Astrocyte (in vitro differentiated cells and primary cell): ENCODE data around the gene NKAPL. TPM values are rescaled to one million over a fixed set of nuclear protein-coding genes. Genes with fewer than 3 reads are reported as not detected.

Experiments used
- DNase-seq: peaks from one replicate; pipeline ENCODE4 v3.0.0-alpha.2; 2010; ENCODE audit warnings: low read depth
- FAIRE-seq: peaks from 2 replicates; lab custom pipeline; 2011; peaks lifted over from hg19 to GRCh38; lab: Jason Lieb, UNC
- H2AFZ ChIP-seq: 2 replicates; pipeline ENCODE4 v1.6.0; 2012; ENCODE audit warnings: low read depth, low read length, inconsistent platforms
- H3K27ac ChIP-seq: 2 replicates; pipeline ENCODE4 v1.5.1; 2011; ENCODE audit warnings: low read depth, low read length, inconsistent platforms
- H3K27me3 ChIP-seq: 2 replicates; pipeline ENCODE4 v1.6.0; 2011; ENCODE audit warnings: low read length, inconsistent platforms; ENCODE audit not compliant: insufficient read depth
- H3K36me3 ChIP-seq: 2 replicates; pipeline ENCODE4 v1.5.1; 2011; ENCODE audit warnings: low read length, inconsistent platforms; ENCODE audit not compliant: insufficient read depth
- H3K4me1 ChIP-seq: 2 replicates; pipeline ENCODE4 v1.5.1; 2011; ENCODE audit warnings: low read length, inconsistent platforms; ENCODE audit not compliant: insufficient read depth
- H3K4me2 ChIP-seq: 2 replicates; pipeline ENCODE4 v1.6.0; 2012; ENCODE audit warnings: low read length, inconsistent platforms
- H3K4me3 ChIP-seq: 2 replicates; pipeline ENCODE4 v1.5.1; 2011; ENCODE audit warnings: low read depth, mild to moderate bottlenecking, low read length, inconsistent platforms; ENCODE audit not compliant: insufficient read depth
- H3K79me2 ChIP-seq: 2 replicates; pipeline ENCODE4 v1.6.0; 2012; ENCODE audit warnings: mild to moderate bottlenecking, low read length, inconsistent platforms; ENCODE audit not compliant: insufficient read depth
- H3K9ac ChIP-seq: 2 replicates; pipeline ENCODE4 v1.6.0; 2012; ENCODE audit warnings: mild to moderate bottlenecking, low read length, inconsistent platforms
- H3K9me3 ChIP-seq: 2 replicates; pipeline ENCODE4 v1.5.1; 2012; ENCODE audit warnings: low read depth, mild to moderate bottlenecking, low read length, inconsistent platforms; ENCODE audit not compliant: insufficient read depth
- H4K20me1 ChIP-seq: 2 replicates; pipeline ENCODE4 v1.6.0; 2012; ENCODE audit warnings: low read length, inconsistent platforms; ENCODE audit not compliant: insufficient read depth
- H3K27ac Mint-ChIP-seq: one replicate; pipeline ENCODE4 v1.8.0; 2021; ENCODE audit warnings: mild to moderate bottlenecking, mixed read lengths; ENCODE audit not compliant: unreplicated experiment
- H3K27me3 Mint-ChIP-seq: one replicate; pipeline ENCODE4 v1.8.0; 2021; ENCODE audit warnings: low read depth, mixed read lengths; ENCODE audit not compliant: unreplicated experiment
- H3K36me3 Mint-ChIP-seq: one replicate; pipeline ENCODE4 v1.8.0; 2021; ENCODE audit warnings: low read depth, mixed read lengths; ENCODE audit not compliant: unreplicated experiment
- H3K4me1 Mint-ChIP-seq: one replicate; pipeline ENCODE4 v1.8.0; 2021; ENCODE audit warnings: low read depth, mixed read lengths; ENCODE audit not compliant: unreplicated experiment
- H3K4me3 Mint-ChIP-seq: one replicate; pipeline ENCODE4 v1.8.0; 2021; ENCODE audit warnings: mild to moderate bottlenecking, moderate library complexity, mixed read lengths; ENCODE audit not compliant: unreplicated experiment
- H3K9me3 Mint-ChIP-seq: one replicate; pipeline ENCODE4 v1.8.0; 2021; ENCODE audit warnings: mild to moderate bottlenecking, mixed read lengths; ENCODE audit not compliant: unreplicated experiment
- EZH2 ChIP-seq: IDR thresholded peaks from 2 replicates; pipeline ENCODE4 v1.6.1; 2012; ENCODE audit warnings: mild to moderate bottlenecking, low read length, inconsistent platforms; ENCODE audit not compliant: insufficient read depth
- total RNA-seq: library from RNA; stranded (reverse); gene quantifications from 2 replicates; pipeline ENCODE4 v1.2.1, GENCODE V29; 2021
- TF ChIP-seq, protein P1 (sequence below): IDR thresholded peaks from 2 replicates; pipeline ENCODE4 v1.5.1; 2011; ENCODE audit warnings: low read depth, mild to moderate bottlenecking, inconsistent platforms, low read length, moderate library complexity; ENCODE audit not compliant: insufficient read depth

The NKAPL gene
- total RNA-seq, 1 donor from 2014 or later: not detected

DNA sequence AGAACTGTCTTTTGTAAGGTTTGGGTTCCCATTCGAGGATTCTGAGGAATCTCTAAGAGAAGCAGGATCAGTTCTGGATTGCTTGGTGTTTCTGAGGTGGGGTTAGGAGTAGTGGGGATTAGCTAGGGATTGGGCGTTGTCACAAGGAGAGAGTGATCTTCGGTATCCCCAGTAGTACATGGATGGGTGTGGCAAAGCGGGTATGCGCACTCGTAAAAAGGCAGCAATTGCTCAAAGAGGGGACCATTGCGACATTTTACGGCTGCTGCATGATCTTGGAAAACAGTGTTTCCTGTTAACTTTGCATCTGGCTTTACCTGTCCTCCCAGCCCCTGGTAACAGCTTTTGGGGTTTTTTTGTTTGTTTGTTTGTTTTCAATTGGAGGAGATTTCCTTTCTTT, 43.7 kb upstream of the NKAPL start:
- no peak for FAIRE-seq
- Histone ChIP-seq H3K4me1 (peaks cover 3% of the 10 kb centered on the region), H3K27me3 (peaks cover 21% of the 10 kb centered on the region), H3K4me2 (peak overlapping the region; percentile 14), H3K4me3 (no peak overlapping the region), H3K27ac (no peak overlapping the region), H3K36me3 (no peaks in the 10 kb centered on the region), H3K79me2 (no peaks in the 10 kb centered on the region), H4K20me1 (no peaks in the 10 kb centered on the region), H3K9ac (no peak overlapping the region), H2AFZ (no peak overlapping the region), H3K9me3 (no peaks in the 10 kb centered on the region)
- Mint-ChIP-seq H3K27me3 (peaks cover 23% of the 10 kb centered on the region), H3K9me3 (no peaks in the 10 kb centered on the region), H3K4me3 (no peak overlapping the region), H3K27ac (peak overlapping the region; percentile 14), H3K4me1 (no peaks in the 10 kb centered on the region), H3K36me3 (peaks cover 2% of the 10 kb centered on the region)
- TF ChIP-seq, protein P1, sequence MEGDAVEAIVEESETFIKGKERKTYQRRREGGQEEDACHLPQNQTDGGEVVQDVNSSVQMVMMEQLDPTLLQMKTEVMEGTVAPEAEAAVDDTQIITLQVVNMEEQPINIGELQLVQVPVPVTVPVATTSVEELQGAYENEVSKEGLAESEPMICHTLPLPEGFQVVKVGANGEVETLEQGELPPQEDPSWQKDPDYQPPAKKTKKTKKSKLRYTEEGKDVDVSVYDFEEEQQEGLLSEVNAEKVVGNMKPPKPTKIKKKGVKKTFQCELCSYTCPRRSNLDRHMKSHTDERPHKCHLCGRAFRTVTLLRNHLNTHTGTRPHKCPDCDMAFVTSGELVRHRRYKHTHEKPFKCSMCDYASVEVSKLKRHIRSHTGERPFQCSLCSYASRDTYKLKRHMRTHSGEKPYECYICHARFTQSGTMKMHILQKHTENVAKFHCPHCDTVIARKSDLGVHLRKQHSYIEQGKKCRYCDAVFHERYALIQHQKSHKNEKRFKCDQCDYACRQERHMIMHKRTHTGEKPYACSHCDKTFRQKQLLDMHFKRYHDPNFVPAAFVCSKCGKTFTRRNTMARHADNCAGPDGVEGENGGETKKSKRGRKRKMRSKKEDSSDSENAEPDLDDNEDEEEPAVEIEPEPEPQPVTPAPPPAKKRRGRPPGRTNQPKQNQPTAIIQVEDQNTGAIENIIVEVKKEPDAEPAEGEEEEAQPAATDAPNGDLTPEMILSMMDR: no peak
- TF ChIP-seq EZH2: no peak
- no peak for DNase-seq

DNA sequence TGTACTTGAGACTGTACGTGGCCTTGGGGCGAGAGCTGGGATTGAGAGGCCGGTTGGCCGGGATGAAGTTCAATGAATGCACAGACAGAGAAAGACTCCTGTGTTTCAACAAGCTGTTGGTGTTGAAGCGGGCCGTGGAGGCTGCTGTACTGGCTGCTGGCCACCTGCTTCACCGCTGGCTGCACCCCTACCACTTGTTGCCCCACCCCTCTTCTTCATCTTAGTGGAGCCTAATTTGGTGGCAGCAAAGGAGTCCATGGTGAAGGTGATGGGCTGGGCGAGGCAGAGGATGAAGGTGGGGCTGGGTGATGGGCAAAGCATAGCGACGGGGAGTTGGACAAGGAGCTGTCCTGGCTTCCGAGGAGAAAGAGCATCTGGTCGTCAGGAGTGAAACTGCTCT, 41.2 kb upstream of the NKAPL start:
- H3K27ac Mint-ChIP-seq: no peak overlapping the region
- Histone ChIP-seq H3K4me2 (peak overlapping the region; percentile 86), H3K9ac (no peak overlapping the region), H4K20me1 (no peaks in the 10 kb centered on the region), H3K9me3 (no peaks in the 10 kb centered on the region), H3K27me3 (peaks cover 13% of the 10 kb centered on the region), H3K36me3 (no peaks in the 10 kb centered on the region), H3K79me2 (no peaks in the 10 kb centered on the region), H3K4me3 (no peak overlapping the region), H3K27ac (no peak overlapping the region), H2AFZ (no peak overlapping the region), H3K4me1 (no peaks in the 10 kb centered on the region)
- peak overlapping the region; percentile 82 for H3K4me3 Mint-ChIP-seq
- H3K4me1 Mint-ChIP-seq: no peaks in the 10 kb centered on the region
- peaks cover 21% of the 10 kb centered on the region for H3K27me3 Mint-ChIP-seq
- H3K9me3 Mint-ChIP-seq: no peaks in the 10 kb centered on the region
- FAIRE-seq (no peak), DNase-seq (no peak)
- H3K36me3 Mint-ChIP-seq: peaks cover 2% of the 10 kb centered on the region
- TF ChIP-seq, protein P1: no peak
- no peak for TF ChIP-seq EZH2
